Mononuclear cell (primary cell): ENCODE data around the gene SLC28A2. TPM values are rescaled to one million over a fixed set of nuclear protein-coding genes. Genes with fewer than 3 reads are reported as not detected.
"Not testable (repeated sequence)": the region's sequence is repeated elsewhere in the genome, so short reads cannot be mapped to it uniquely, and the experiment has no call there.

Experiments
- H3K27me3 ChIP-seq: 2 replicates; pipeline ENCODE4 v1.6.0; 2011; ENCODE audit warnings: low read length, control low read depth; ENCODE audit not compliant: insufficient read depth
- H3K4me1 ChIP-seq: 2 replicates; pipeline ENCODE4 v1.5.1; 2011; ENCODE audit warnings: mild to moderate bottlenecking, low read length, control low read depth; ENCODE audit not compliant: insufficient read depth
- H3K4me3 ChIP-seq: 2 replicates; pipeline ENCODE4 v1.5.1; 2011; ENCODE audit warnings: mild to moderate bottlenecking, low read length, moderate library complexity
- H3K9me3 ChIP-seq: 2 replicates; pipeline ENCODE4 v1.5.1; 2011; ENCODE audit warnings: low read depth, mild to moderate bottlenecking, control low read depth, low read length
- total RNA-seq: library from RNA; depleted of rRNA; stranded (reverse); fragments of >200 nt; gene quantifications from one replicate; pipeline ENCODE4 v1.2.3, GENCODE V29; 2012

Gene SLC28A2
- not detected for total RNA-seq

GRCh38 chr15:45251888-45252287, at the start of gene SLC28A2:
TSS of gene SLC28A2 (plus strand) at chr15:45252234. CDS start at chr15:45253216, 982 bp downstream.
- Histone ChIP-seq H3K4me3 (no peak within 1 kb of the TSS), H3K27me3 (no peaks in the 10 kb centered on the region)

GRCh38 chr15:45203182-45203581, 48.9 kb upstream of the SLC28A2 start:
- no peak overlapping the region for H3K4me3 ChIP-seq
- H3K4me1 ChIP-seq, result peaks cover 33% of the 10 kb centered on the region
- no peaks in the 10 kb centered on the region for H3K27me3 ChIP-seq
- no peaks in the 10 kb centered on the region for H3K9me3 ChIP-seq

More at GRCh38 chr15:45251888-45252287, at the start of gene SLC28A2:
- no peaks in the 10 kb centered on the region for H3K4me1 ChIP-seq
- no peaks in the 10 kb centered on the region for H3K9me3 ChIP-seq

GRCh38 chr15:45205192-45205591, 46.8 kb upstream of the SLC28A2 start:
- no peak overlapping the region for H3K4me3 ChIP-seq
- peaks cover 20% of the 10 kb centered on the region for H3K4me1 ChIP-seq
- H3K27me3 ChIP-seq, result no peaks in the 10 kb centered on the region
- H3K9me3 ChIP-seq, result no peaks in the 10 kb centered on the region

GRCh38 chr15:45212493-45212892, 39.5 kb upstream of the SLC28A2 start:
- no peaks in the 10 kb centered on the region for H3K27me3 ChIP-seq
- no peaks in the 10 kb centered on the region for H3K4me1 ChIP-seq
- H3K4me3 ChIP-seq, result no peak overlapping the region
- no peaks in the 10 kb centered on the region for H3K9me3 ChIP-seq

- Histone ChIP-seq H3K4me3 (no peak overlapping the region), H3K4me1 (no peaks in the 10 kb centered on the region), H3K27me3 (peaks cover 7% of the 10 kb centered on the region), H3K9me3 (no peaks in the 10 kb centered on the region)
Measured at GRCh38 chr15:45221053-45221599, 30.9 kb upstream of the SLC28A2 start.

GRCh38 chr15:45221967-45222366, 30.1 kb upstream of the SLC28A2 start:
- no peak overlapping the region for H3K4me3 ChIP-seq
- no peaks in the 10 kb centered on the region for H3K4me1 ChIP-seq
- peaks cover 7% of the 10 kb centered on the region for H3K27me3 ChIP-seq
- H3K9me3 ChIP-seq, result no peaks in the 10 kb centered on the region

GRCh38 chr15:45224621-45225217, 27.3 kb upstream of the SLC28A2 start:
- Histone ChIP-seq H3K27me3 (peaks cover 7% of the 10 kb centered on the region), H3K4me1 (no peaks in the 10 kb centered on the region), H3K9me3 (no peaks in the 10 kb centered on the region), H3K4me3 (no peak overlapping the region)

- no peak overlapping the region for H3K4me3 ChIP-seq
- peaks cover 6% of the 10 kb centered on the region for H3K27me3 ChIP-seq
- H3K4me1 ChIP-seq, result no peaks in the 10 kb centered on the region
- H3K9me3 ChIP-seq, result no peaks in the 10 kb centered on the region
Measured at GRCh38 chr15:45225506-45226273, 26.3 kb upstream of the SLC28A2 start.

GRCh38 chr15:45228931-45229330, 23.1 kb upstream of the SLC28A2 start:
- peaks cover 5% of the 10 kb centered on the region for H3K9me3 ChIP-seq
- H3K4me3 ChIP-seq, result no peak overlapping the region
- H3K27me3 ChIP-seq, result no peaks in the 10 kb centered on the region

GRCh38 chr15:45230245-45230965, 21.6 kb upstream of the SLC28A2 start:
- Histone ChIP-seq H3K9me3 (peaks cover 15% of the 10 kb centered on the region), H3K4me1 (no peaks in the 10 kb centered on the region), H3K4me3 (no peak overlapping the region), H3K27me3 (no peaks in the 10 kb centered on the region)

More at GRCh38 chr15:45228931-45229330, 23.1 kb upstream of the SLC28A2 start:
- H3K4me1 ChIP-seq, result no peaks in the 10 kb centered on the region

- Histone ChIP-seq H3K4me3 (no peak overlapping the region), H3K27me3 (no peaks in the 10 kb centered on the region), H3K9me3 (peaks cover 16% of the 10 kb centered on the region), H3K4me1 (no peaks in the 10 kb centered on the region)
Measured at GRCh38 chr15:45231132-45231531, 20.9 kb upstream of the SLC28A2 start.

- H3K4me3 ChIP-seq, result no peak overlapping the region
- H3K4me1 ChIP-seq, result no peaks in the 10 kb centered on the region
Measured at GRCh38 chr15:45231864-45232562, 20.0 kb upstream of the SLC28A2 start.

GRCh38 chr15:45234562-45235235, 17.3 kb upstream of the SLC28A2 start:
- H3K4me1 ChIP-seq, result no peaks in the 10 kb centered on the region
- H3K27me3 ChIP-seq, result no peaks in the 10 kb centered on the region
- H3K4me3 ChIP-seq, result no peak overlapping the region
- peaks cover 16% of the 10 kb centered on the region for H3K9me3 ChIP-seq

More at GRCh38 chr15:45231864-45232562, 20.0 kb upstream of the SLC28A2 start:
- H3K9me3 ChIP-seq, result peaks cover 16% of the 10 kb centered on the region
- H3K27me3 ChIP-seq, result no peaks in the 10 kb centered on the region

GRCh38 chr15:45236806-45237205, 15.2 kb upstream of the SLC28A2 start:
- H3K4me1 ChIP-seq, H3K27me3 ChIP-seq, H3K4me3 ChIP-seq: not testable (repeated sequence)
- peaks cover 34% of the 10 kb centered on the region for H3K9me3 ChIP-seq
